GM19239 (cell line): ENCODE measurements around the gene PDS5B.
"Not testable (repeated sequence)": the region's sequence is repeated elsewhere in the genome, so short reads cannot be mapped to it uniquely, and the experiment has no call there.

Experiments used
- DNase-seq: peaks from one replicate; pipeline ENCODE4 v3.0.0; 2011; ENCODE audit warnings: low spot score; ENCODE audit not compliant: insufficient read length
- FAIRE-seq: peaks from 2 replicates; lab custom pipeline; 2011; peaks lifted over from hg19 to GRCh38; lab: Jason Lieb, UNC

The PDS5B gene

DNA sequence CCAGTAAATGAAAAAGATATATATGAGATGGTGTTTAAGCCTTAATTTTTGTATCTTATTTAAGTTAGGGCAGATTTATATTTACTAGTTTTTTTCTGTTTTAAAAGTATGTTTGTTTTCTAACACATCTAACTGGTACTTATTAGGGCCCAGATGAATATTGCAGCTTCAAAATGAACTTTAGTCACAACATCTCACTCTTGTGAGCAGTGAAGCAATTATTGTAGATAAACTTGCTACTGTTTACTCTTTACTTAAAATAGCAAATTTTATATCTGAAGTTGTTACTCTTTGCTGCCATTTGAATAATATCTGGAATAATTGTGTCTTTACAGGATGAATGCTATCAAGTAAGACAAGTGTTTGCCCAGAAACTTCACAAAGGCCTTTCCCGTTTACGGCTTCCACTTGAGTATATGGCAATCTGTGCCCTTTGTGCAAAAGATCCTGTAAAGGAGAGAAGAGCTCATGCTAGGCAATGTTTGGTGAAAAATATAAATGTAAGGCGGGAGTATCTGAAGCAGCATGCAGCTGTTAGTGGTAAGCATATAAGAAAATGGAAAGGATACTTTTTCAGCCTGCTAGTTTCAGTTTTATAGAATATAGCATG lies 166.8 kb downstream of the PDS5B start:
- no peak for DNase-seq
- FAIRE-seq, result no peak

DNA sequence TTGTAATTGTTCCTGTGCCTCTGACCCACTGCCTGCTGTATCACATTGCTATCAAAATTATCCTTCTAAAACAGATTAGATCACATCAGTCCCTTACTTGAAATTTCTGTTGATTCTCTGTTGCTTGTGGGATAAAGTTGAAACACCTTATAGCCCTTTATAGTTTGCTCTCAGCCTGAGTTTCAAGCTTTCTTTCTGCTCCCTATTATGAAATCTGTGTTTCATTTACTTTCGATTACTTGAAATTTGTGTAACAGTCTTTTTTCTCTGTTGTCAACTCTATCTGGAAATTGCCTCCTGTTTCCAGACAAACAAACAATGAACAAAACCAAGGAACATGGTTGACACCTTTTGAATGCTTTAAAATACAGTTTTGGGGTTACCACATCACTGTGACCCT lies 167.9 kb downstream of the PDS5B start:
- no peak for DNase-seq
- FAIRE-seq, result no peak

DNA sequence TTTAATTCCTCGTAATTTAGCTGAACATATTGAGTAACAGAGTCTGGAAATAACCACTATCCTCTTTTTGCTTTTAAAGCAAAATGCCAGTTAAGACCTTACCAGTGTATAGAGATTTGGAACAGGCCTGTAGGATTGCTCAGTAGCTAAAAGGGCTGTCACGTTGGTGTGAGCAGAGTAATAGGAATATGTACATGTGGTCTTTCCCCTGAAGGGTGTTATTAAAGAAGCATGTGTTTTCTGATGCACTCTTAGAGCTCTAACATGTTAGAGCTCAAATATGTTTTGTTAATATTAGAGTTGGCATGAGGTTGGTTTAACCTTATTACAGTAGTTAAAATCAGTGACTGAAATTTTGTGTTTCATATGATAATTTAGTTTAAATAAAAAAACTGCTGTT lies 172.9 kb downstream of the PDS5B start:
- DNase-seq (no peak), FAIRE-seq (no peak)

DNA sequence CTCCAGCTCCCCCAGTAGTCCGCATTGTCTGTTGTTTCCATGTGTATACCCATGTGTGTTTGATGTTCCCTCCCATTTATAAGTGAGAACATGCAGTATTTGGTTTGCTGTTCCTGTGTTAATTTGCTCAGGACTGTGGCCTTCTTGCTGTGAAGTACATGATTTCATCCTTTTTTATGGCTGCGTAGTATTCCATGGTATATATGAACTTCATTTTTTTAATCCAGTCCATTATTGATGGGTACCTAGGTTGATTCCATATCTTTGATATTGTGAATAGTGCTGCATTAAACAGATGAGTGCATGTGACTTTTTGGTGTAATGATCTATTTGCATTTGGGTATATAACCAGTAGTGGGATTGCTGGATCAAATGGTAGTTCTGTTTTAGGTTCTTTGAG lies 175.2 kb downstream of the PDS5B start:
- DNase-seq, result no peak
- peak; percentile 51 for FAIRE-seq

DNA sequence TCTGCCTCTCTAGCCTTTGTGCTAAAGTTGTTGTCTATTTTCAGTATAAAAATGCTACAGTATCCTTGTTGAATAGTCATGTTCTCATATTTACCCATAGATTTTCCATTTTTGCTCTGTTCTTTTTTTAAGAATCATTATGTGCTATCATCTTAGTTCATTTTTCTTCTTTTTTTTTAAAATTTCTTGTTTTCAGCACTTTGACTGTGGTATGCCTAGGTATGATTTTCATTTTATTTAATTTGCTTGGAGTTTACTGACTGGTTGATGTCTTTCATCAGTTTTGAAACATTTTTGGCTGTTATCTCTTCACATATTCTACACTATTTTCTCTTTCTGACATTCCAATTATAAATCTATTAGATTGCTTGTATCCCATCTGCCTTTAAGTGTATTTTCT lies 192.9 kb downstream of the PDS5B start:
- FAIRE-seq, result no peak

DNA sequence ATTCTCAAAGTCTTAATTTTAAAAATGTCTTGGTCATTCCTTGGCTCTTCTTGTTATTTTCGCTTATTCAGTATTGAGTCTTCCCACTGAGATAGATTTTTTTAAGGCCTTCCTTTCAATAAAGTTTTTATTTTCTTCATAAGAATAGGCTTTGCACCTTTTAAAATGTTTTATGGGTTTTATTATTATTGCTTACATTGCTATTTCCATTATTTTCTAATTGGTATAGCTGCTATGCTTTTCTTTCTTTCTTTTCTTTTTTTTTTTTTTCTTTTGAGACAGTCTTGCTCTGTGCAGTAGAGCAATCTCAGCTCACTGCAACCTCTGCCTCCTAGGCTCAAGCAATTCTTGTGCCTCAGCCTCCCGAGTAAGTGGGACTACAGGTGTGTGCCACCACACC lies 195.7 kb downstream of the PDS5B start:
- no peak for DNase-seq
- FAIRE-seq, result no peak

More for the DNA sequence above, 192.9 kb downstream of the PDS5B start:
- DNase-seq, result no peak

DNA sequence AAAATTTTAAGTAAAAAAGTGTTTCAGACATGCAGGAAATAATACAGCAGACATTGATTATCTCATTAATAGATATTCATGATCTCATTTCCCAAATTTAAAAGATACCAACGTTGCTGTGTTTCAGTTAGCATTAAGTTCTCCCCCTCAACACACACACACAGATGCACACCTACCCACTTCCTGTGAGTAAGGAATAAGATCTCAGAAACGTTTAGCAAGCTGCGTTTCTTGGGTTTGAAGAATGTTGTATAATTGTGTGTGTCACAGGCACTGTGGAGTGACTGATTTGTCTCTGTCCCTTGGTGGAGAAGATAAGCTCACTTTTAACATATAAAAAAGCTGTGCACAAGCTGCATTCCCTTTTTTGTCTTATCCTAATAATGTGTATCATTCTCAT lies 196.8 kb downstream of the PDS5B start:
- FAIRE-seq, result no peak

DNA sequence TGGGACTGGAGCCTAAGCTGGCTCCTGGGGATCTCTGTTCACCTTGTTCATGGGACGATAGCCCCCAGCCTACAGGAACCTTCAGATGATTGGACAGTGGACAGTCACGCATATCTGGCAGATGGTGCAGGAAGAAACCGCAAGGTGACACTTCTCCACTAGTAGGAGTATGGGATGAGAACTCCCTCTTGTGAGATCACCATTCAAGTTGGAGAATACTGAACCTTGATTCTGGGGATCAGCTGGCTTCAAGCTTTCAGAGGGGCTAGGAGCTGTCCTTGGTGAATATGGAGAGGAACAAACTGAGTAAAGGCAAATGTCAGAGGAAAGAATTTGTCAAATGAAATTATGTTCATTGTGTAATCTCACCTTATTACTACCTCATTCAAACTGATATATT lies 204.5 kb downstream of the PDS5B start:
- DNase-seq (no peak), FAIRE-seq (no peak)

More for the DNA sequence above, 196.8 kb downstream of the PDS5B start:
- no peak for DNase-seq

DNA sequence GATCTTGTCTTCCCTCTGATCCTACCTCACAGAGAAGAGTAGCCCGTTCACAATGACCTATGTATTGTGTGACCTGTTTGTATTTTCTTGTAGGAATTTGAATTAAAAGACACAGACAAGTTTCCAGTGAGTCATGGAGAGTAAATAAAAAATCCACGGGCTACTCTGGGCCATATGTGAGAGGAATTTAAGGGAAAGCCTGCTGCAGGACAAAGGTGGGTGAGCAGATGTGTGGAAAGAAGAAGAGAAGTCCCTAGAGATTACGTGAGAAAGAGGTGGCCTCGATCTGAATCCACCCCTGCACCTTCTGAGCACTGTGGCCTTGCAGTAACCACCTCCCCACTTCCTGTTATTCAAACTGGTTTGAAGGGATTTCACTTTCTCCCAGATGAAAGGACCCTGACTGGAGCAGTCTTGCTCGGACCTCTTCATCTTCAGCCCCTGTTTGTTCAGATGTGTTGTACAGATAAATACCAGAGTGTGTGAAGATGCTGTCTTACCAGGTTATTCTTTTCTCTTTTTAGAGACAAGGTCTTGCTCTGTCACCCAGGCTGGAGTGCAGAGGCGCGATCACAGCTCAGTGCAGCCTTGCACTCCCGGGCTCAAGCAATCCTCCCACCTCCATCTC lies 205.4 kb downstream of the PDS5B start:
- DNase-seq (peak; percentile 24), FAIRE-seq (peak; percentile 66)

DNA sequence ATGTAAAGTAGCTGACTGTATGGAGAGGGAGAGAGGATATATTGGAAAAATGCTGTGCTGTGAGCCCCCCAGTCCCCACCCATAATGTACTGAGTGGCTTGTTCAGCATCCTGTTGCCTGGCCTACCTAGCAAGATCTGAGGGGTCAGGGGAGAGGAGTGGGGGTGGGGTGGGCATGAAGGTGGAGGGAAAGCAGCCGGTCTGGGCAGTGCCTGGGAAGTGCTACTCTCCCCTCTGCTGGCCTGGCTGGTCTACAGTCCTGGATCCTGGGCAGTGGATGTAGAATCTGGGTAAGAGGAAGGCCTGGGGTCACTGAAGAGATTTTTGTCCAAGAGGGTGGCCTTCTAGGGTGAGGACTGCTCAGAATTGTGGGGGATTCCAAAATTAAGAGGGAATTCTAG lies 210.5 kb downstream of the PDS5B start:
- no peak for DNase-seq
- no peak for FAIRE-seq

DNA sequence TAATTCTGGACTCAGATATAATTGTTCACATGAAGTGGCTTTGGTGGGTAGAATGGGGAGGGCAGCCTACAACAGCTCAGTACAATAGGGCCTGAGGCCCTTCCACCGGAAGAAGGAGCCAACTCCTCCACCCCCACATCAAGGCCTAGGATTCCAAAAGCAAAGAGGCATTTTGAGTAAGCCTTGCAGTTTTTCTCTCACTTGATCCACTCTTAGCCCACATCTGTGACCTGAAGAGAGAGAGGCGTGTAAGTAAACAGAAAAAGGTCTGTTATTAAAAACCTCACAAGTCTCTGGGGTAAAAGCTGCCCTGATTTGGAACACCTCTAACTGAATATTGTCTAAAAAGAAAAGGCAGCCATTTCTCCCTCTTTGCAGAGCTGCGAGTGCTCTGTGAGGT lies 215.9 kb downstream of the PDS5B start:
- FAIRE-seq, result no peak
- no peak for DNase-seq

DNA sequence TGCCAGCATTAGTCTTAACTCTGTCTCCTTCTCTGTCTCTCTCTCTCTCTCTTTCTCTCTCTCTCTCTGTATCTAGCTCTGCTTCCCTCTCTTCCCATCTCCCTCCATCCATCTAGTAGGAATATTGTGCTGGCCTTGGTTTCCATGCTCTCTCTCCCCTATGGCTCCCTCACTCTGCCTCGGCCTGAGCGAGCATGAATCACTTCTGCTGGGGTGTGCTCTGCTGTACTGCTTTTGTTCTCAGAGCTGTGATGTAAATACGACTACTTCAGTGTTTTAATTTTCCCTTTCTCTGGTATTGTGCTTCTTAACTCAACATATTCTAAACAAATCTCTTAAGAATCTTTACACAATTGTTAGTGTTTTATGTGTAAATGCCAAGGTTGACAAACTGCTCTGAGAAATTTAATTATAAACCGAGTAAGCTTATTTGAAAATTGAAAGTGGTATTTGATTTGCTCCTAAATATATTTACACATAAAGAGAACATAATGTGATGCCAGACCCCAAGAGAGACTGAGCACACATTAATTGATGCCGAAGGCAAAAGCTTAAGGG lies 218.5 kb downstream of the PDS5B start:
- no peak for DNase-seq
- no peak for FAIRE-seq

DNA sequence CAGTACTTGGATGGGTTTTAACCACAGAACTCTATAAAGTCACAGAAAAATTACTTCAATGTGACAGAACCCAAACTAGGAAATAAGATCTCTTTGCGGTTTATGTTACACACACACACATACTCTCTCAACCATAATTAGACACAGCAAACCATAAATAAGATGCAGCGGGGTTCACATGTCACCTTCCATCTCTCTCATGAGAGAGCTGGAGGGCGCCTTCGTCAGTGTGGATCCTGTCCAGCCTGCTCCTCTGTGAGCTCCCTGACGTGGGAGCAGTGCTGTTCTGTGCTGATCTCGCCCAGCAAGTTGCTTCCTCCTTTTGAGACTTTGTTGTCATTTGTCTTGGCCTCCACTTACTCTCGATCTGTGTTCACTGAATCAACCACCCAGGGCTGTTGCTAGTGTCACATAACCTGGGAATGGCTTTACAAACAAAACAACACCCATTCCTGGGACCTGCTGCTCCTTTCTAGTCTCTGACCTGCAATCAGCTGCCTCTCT lies 225.1 kb downstream of the PDS5B start:
- FAIRE-seq (peak; percentile 71), DNase-seq (peak; percentile 12)

DNA sequence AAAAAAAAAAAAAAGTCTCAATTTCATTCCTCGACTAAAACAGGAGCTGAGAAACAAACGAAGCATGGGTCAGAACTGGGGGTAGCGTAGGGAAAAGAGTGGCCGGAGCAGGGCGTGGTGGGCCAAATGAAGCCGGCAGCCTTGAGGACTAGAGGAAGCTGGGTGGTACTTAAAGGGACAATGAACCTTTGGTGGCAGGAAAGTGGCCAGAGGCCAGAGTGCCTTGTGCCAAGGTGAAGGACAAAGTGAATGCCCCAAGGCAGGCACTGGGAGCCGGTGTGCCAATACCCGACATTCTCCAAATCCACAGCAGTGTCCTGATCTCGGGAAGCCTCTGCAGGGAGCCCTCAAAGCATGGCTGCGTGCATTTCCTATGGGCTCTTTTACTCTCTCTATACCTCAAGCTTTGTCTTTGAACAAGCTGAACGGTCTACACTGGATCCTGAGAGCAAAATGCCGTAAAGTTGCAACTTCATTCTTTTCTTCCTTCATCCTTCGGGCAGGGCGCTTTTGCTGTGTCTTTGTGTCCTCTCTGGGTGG lies 235.0 kb downstream of the PDS5B start:
- FAIRE-seq (no peak), DNase-seq (no peak)

DNA sequence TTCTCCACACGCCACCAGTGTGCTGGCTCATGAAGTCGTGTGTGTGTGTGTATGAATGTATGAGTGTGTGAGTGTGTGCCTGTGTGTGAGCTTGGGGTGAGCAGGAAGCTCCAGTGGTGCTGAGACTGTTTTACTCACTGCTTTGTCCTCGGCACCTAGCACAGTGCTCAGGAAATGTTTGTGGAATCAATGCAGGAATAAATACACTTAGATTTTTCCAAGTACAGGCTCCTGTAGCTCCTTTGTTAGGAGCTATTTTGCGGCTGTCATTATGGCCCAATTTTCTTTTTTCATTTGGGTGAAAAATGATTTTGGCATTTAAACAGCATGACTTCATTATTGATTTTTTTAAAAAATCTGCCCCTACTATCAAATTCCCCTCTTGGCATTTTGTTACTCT lies 236.5 kb downstream of the PDS5B start:
- FAIRE-seq, result no peak
- DNase-seq, result no peak

DNA sequence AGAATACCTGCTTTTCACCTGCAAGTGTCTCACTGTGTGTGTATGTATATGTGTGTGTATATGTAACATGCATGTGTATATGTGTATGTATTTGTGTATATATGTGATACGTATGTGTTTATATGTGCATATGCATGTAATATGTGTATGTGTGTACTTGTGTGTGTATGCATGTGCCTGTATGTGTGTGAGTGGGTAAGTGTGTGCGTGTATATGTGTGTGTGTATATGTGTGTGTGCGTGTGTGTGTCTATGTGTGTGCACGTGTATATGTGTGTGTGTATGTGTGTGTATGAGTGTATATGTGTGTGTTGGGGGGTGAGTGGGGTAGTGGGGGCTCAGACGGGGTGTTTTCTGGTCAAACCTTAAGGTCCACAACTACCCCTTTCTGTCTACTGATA lies 237.3 kb downstream of the PDS5B start:
- DNase-seq, result no peak
- no peak for FAIRE-seq

DNA sequence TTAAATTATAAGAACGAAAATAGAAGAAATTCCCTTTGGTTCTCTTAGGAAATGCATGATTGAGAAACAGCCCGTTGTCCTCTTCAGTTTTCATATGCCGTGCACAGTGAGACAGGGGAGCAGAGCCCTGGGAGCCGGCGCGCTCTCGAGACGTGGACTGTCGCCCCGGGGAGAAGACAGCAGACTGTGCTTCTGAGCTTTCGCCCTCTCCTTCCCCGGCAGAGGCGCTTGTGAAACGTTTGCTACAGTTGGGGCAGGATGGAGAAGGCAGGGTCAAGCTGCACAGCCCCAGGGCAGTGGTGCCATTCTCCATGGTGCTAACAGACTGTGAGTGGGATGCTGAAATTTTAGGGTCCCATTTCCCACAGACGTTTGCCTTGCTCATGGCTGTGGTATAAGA lies 237.8 kb downstream of the PDS5B start:
- DNase-seq (no peak), FAIRE-seq (no peak)

DNA sequence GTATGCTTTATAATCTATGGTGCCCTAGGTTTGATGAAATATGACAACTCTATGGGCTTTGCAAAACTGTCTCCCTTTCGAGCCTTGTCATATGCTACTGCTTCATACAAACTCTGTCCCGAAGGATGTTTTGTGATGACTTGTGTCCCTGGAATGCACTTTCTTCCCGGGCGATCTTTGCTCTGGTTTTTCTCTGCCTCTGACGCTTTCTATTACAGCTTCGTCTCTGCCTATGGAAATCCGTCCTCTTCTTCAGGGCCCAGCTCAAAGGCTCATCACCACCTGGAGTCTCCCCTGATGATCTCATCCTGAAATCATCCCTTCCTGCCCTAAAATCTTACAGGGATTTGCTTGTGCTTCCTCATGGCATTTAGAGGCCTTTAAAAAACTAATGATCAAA lies 238.4 kb downstream of the PDS5B start:
- FAIRE-seq (no peak), DNase-seq (no peak)

DNA sequence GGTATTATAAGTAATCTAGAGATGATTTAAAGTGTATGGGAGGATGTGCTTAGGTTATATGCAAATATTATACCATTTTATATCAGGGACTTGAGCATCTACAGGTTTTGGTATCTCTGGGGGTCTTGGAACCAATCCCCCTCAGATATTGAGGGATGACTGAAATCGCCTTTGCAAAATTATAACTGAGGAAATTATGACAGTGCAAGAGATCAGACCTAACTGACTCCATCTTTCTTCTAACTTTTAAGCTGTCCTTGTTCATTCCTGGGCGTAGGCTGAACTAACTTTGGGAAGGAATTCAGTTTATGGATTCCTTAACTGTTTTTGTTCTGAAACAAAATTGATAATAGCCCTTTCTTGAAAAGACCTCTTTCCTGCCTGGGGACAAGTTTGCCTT lies 239.2 kb downstream of the PDS5B start:
- FAIRE-seq, result no peak

DNA sequence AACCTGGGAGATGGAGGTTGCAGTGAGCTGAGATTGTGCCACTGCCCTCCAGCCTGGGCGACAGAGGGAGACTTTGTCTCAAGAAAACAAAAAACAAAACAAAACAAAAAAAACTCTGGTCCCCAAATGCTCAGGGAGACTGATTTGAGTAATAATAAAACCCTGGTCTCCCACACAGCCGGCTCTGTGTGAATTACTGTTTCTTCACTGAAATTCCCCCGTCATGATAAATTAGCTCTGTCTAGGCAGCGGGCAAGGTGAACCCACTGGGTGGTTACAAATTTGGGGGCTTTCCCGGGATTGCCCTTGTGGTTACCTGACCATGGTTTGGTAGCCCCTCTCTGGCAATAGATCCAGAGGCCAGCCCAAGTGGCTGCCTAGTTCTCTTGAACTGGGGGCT lies 240.1 kb downstream of the PDS5B start:
- DNase-seq, FAIRE-seq: not testable (repeated sequence)

More for the DNA sequence above, 239.2 kb downstream of the PDS5B start:
- DNase-seq, result no peak
